Activated CD4-positive, CD25-positive, alpha-beta regulatory T cell (primary cell): ENCODE data around the gene ZC3H7B.
"Not testable (repeated sequence)": the region's sequence is repeated elsewhere in the genome, so short reads cannot be mapped to it uniquely, and the experiment has no call there.

Experiments used
- DNase-seq, 4 experiments: peaks; one replicate each; lab custom pipeline; 2025; lab: John Stamatoyannopoulos, UW

The ZC3H7B gene, protein sequence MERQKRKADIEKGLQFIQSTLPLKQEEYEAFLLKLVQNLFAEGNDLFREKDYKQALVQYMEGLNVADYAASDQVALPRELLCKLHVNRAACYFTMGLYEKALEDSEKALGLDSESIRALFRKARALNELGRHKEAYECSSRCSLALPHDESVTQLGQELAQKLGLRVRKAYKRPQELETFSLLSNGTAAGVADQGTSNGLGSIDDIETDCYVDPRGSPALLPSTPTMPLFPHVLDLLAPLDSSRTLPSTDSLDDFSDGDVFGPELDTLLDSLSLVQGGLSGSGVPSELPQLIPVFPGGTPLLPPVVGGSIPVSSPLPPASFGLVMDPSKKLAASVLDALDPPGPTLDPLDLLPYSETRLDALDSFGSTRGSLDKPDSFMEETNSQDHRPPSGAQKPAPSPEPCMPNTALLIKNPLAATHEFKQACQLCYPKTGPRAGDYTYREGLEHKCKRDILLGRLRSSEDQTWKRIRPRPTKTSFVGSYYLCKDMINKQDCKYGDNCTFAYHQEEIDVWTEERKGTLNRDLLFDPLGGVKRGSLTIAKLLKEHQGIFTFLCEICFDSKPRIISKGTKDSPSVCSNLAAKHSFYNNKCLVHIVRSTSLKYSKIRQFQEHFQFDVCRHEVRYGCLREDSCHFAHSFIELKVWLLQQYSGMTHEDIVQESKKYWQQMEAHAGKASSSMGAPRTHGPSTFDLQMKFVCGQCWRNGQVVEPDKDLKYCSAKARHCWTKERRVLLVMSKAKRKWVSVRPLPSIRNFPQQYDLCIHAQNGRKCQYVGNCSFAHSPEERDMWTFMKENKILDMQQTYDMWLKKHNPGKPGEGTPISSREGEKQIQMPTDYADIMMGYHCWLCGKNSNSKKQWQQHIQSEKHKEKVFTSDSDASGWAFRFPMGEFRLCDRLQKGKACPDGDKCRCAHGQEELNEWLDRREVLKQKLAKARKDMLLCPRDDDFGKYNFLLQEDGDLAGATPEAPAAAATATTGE

GRCh38 chr22:41301085-41302020 is at the start of gene ZC3H7B:
Gene ZC3H7B, plus strand, starts transcription at chr22:41301525. Its CDS starts 19,136 bp downstream, at chr22:41320661.
- DNase-seq = peak; percentile 60 to 71 (median 66)

GRCh38 chr22:41252365-41252764 is 49.0 kb upstream of the ZC3H7B start:
- no peak for DNase-seq

DNA sequence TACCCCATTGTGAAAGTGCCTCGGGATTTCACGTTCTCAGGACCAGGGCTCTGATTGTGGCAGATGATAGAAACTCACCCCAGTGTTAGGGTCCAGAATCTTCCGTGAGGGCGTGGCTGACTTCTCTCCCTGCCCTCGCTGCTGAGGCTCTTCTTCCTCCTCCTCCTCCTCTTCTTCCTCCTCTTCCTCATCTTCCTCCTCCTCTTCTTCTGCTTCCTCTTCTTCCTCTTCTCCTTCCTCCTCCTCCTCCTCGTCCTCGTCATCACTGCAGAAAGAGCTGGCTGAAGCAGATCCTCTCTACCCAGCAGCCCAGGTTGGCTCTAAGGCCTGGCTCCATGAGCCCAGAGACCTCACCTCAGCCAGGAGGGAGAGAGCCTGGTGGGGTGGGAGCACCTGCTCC is 47.1 kb upstream of the ZC3H7B start:
- DNase-seq = no peak

- DNase-seq = no peak
Observed at GRCh38 chr22:41256254-41257253, 44.8 kb upstream of the ZC3H7B start.

DNA sequence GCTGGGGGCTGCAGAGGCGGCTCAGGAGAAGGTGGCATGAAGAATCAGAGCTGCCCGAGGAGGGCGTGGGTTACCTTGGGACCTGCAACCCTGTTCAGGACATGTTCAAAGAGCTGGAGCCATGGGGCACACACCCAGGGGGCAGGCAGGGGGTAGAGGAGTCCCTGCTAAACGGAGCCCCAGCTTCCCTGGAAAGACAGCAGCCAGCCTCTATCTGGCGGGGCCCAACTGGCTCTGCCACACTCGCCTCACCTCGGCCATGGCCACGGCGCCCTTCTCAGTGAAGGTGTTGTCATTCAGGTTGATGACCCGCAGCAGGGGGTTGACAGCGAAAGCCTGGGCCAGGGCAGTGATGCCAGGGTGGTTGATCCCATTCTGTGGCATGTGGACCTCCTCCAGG is 43.6 kb upstream of the ZC3H7B start:
- no peak for DNase-seq

DNA sequence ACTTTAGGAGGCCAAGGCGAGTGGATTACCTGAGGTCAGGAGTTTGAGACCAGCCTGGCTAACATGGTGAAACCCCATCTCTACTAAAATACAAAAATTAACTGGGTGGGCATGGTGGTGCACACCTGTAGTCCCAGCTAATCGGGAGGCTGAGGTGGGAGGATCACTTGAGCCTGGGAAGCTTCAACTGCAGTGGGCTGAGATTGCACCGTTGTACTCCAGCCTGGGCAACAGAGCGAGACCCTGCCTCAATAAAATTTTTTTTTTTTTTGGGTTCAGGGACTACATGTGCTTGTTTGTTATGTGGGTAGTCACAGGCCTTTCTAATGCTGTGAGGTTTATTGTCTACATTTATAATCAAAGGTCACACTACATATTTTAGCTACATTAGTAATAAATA is 41.6 kb upstream of the ZC3H7B start:
- not testable (repeated sequence) for DNase-seq

GRCh38 chr22:41260871-41261270 is 40.5 kb upstream of the ZC3H7B start:
- DNase-seq = no peak

DNA sequence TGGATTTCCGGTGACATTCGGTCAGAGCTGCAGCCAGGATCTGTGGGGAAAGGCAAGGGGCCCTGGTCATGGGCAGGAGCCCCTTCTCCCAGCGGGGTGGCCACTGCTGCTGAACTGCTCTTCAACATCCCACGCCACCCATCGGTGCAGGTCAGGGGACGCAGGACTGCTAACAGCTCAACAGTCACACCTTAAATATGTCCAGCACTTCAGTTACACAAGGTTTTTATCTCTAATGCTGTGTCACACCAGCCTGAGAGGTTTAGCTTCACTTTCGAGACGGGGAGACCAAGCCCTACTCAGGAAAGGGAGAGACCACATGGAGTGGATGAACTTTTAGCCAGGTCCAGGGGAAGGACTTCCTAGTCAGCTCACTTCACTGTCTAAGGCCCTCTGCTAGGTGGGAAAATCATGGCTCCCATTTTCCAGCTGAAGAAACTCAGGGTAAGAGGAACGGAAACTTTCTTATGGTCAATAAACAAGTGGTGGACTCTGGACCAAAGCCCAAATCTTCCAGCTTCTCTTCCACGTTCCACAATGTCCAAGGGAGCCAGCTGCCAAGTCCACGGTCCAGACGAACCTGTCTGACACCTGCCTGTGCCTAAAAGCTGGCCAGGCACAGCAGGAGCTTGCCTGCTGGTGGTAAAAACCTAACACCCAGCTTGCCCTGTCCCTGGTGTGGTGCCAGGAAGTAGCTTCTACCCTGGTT is 39.6 kb upstream of the ZC3H7B start:
- no peak for DNase-seq

DNA sequence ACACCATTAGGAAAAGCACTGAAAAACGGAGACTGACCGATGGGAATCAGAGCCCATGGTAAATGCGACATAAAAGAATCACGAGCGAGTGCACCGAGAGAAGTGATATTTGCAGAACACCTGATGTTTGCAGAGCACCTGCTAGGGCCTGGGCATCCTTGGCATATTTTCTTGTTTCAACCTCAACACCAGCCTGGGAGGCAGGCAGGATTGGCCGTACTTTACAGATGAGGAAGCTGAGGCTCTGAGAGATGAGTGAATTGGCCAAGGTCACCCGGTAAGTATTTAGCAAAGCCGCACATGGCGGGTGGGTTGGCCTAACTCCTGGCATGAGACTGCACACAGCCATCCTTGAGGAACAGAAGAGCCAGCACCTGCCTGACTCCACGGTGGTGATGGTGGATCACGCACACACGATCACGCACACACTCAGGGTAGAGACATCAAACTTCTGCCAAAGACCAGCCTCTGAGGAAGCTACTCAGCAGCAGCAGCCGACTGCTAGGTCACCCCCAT is 39.0 kb upstream of the ZC3H7B start:
- no peak for DNase-seq

GRCh38 chr22:41263704-41264103 is 37.6 kb upstream of the ZC3H7B start:
- no peak for DNase-seq

GRCh38 chr22:41264408-41264941 is 36.9 kb upstream of the ZC3H7B start:
- no peak for DNase-seq

GRCh38 chr22:41267958-41268357 is 33.4 kb upstream of the ZC3H7B start:
- no peak for DNase-seq

- no peak for DNase-seq
Observed at GRCh38 chr22:41271787-41272186, 29.5 kb upstream of the ZC3H7B start.

- DNase-seq = no peak
Observed at GRCh38 chr22:41273128-41273527, 28.2 kb upstream of the ZC3H7B start.

GRCh38 chr22:41274856-41275255 is 26.5 kb upstream of the ZC3H7B start:
- no peak for DNase-seq

DNA sequence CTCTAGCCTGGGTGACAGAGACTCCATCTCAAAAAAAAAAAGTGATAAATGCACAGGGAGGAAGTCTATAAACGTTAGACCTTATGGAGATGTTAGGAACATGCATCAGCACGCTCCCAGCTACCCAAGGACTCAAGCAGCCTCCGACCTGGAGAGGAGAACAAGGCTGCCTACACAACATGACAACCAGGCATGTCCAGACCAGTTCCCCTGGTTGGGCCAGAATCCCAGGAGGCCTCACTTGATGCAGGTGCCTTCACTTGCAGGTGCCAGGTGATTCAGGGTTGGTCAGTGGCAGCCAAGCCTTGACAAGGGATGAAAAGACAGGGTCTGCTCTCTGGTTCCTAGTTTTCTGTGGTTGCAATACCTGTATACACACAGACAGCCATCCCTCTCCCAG is 21.3 kb upstream of the ZC3H7B start:
- DNase-seq = no peak

GRCh38 chr22:41280854-41281253 is 20.5 kb upstream of the ZC3H7B start:
- DNase-seq = no peak

- no peak for DNase-seq
Observed at GRCh38 chr22:41284465-41284864, 16.9 kb upstream of the ZC3H7B start.

- peak; percentile 66 to 77 (median 68) for DNase-seq
Observed at GRCh38 chr22:41285441-41285819, 15.9 kb upstream of the ZC3H7B start.
